Measurements from ENCODE around the gene ARHGEF17. TPM values are rescaled to one million over a fixed set of nuclear protein-coding genes. Genes with fewer than 3 reads are reported as not detected.

Gene ARHGEF17
- total RNA-seq, 4 donors from 2014 or later, result 3.2 to 33.8 (median 17.4) TPM

DNA sequence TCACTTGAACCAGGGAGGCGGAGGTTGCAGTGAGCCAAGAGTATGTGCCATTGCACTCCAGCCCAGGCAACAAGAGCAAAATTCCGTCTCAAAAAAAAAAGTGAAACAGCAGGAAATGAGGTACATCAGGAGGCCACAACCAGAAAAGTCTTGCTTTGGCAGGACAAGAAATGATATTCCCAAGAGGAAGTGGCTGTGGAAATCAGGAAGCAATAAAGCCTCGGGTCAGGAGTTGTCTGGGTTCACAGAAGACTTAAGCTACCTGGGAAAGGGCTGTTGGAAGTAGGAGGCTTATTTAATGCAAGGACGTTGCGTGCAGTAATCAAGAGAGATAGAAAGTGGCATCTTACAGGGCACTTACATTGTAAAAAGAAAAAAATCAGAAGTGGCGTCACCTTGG lies 58.9 kb downstream of the ARHGEF17 start:
- Histone ChIP-seq H3K27me3 (no peaks in the 10 kb centered on the region), H3K27ac (peak overlapping the region in 1 of 4 donors; percentile 66), H3K4me3 (no peak overlapping the region), H3K9me3 (no peaks in the 10 kb centered on the region), H3K36me3 (peaks cover 0 to 23% (median 0%) of the 10 kb centered on the region in 3 donors), H3K4me1 (peaks cover 0 to 12% (median 5%) of the 10 kb centered on the region in 4 donors)
- DNase-seq, result no peak
- TF ChIP-seq, protein P1, sequence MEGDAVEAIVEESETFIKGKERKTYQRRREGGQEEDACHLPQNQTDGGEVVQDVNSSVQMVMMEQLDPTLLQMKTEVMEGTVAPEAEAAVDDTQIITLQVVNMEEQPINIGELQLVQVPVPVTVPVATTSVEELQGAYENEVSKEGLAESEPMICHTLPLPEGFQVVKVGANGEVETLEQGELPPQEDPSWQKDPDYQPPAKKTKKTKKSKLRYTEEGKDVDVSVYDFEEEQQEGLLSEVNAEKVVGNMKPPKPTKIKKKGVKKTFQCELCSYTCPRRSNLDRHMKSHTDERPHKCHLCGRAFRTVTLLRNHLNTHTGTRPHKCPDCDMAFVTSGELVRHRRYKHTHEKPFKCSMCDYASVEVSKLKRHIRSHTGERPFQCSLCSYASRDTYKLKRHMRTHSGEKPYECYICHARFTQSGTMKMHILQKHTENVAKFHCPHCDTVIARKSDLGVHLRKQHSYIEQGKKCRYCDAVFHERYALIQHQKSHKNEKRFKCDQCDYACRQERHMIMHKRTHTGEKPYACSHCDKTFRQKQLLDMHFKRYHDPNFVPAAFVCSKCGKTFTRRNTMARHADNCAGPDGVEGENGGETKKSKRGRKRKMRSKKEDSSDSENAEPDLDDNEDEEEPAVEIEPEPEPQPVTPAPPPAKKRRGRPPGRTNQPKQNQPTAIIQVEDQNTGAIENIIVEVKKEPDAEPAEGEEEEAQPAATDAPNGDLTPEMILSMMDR (IDR thresholded peaks at IDR 0.05), result no peak
- TF ChIP-seq POLR2A (IDR thresholded peaks at IDR 0.05), result no peak

DNA sequence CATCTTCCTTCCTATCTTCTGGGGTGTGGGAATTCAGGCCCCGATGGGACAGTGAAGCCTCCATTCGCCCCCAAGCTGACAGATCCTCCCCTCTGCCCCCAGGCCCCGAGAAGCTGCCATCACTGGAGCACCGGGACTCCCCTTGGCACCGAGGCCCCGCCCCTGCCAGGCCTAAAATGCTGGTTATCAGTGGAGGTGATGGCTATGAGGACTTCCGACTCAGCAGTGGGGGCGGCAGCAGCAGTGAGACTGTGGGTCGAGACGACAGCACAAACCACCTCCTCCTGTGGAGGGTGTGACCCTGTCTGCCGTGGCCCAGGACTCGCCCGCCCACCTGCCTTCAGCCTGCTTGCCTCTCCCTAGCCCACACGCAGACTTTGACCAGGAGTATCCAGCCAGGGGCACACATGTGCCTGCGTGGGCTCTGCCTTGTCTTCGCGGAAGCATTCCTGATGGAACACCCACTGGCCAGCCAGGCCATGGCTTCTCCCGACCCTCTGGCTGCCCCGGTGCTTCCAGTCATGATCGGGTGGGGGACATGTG lies 59.5 kb downstream of the ARHGEF17 start:
- no peaks in the 10 kb centered on the region for H3K27me3 ChIP-seq
- H3K4me3 ChIP-seq, result no peak overlapping the region
- peaks cover 0 to 19% (median 0%) of the 10 kb centered on the region in 3 donors for H3K36me3 ChIP-seq
- H3K4me1 ChIP-seq, result peaks cover 0 to 12% (median 8%) of the 10 kb centered on the region in 4 donors
- no peak overlapping the region for H3K27ac ChIP-seq
- H3K9me3 ChIP-seq, result no peaks in the 10 kb centered on the region
- TF ChIP-seq POLR2A (IDR thresholded peaks at IDR 0.05), result no peak
- TF ChIP-seq, protein P1 (IDR thresholded peaks at IDR 0.05), result no peak
- DNase-seq, result no peak

DNA sequence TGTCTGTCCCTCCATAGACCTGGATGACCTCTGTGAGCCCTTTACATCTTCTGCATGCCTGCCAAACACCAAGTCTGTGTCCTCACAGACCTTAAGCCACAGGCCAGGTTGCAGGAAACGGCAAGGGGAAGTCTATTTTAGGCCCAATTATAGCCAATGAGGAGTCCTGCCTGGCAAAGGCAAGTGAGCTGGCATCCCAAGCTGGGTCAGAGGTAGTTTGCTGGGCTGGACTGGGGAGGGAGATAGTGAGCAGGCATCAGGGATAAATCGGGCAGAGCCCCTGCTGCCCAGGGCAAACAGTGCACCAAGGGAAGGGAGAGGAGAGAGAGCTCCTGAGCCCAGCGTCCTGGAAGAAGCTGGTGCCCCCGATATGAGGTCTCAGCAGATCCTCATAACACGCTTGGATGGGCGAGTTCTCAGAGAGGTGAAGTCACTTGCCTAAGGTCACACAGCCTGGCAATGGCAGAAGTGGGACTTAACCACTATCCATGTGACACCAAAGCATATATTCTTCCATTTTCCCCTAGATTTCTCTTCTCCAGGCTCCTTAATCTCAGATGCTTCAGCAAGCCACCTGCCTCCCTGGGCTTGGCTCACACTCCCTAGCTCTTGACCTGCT lies 64.4 kb downstream of the ARHGEF17 start:
- peaks cover 0 to 15% (median 8%) of the 10 kb centered on the region in 4 donors for H3K4me1 ChIP-seq
- no peak for TF ChIP-seq POLR2A (IDR thresholded peaks at IDR 0.05)
- TF ChIP-seq, protein P1 (IDR thresholded peaks at IDR 0.05), result no peak
- DNase-seq, result no peak
- no peak overlapping the region for H3K4me3 ChIP-seq
- no peaks in the 10 kb centered on the region for H3K36me3 ChIP-seq
- no peaks in the 10 kb centered on the region for H3K9me3 ChIP-seq
- peak overlapping the region in 1 of 4 donors; percentile 10 for H3K27ac ChIP-seq
- no peaks in the 10 kb centered on the region for H3K27me3 ChIP-seq

DNA sequence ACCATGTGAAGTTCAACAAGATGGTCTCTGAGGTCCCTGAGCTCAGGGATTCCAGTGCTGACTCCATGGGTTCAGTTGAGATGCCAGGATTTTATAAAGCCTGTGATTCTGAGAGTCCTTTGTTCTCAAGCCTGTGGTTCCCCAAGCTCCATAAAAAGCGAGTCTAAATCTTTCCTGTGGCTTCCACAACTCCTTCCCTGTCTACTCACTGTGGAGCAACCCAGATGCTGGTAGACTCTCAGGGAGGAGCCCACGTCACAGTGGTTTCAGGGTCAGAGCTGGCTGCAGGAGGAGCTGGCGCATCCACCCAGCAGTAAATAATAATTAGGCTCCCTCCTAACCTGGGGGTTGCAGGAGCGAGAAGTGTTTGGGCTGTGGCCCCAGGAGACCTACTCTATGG lies 66.1 kb downstream of the ARHGEF17 start:
- DNase-seq, result no peak
- no peak overlapping the region for H3K4me3 ChIP-seq
- H3K4me1 ChIP-seq, result peaks cover 0 to 19% (median 11%) of the 10 kb centered on the region in 4 donors
- H3K36me3 ChIP-seq, result no peaks in the 10 kb centered on the region
- no peak overlapping the region for H3K27ac ChIP-seq
- no peaks in the 10 kb centered on the region for H3K27me3 ChIP-seq
- H3K9me3 ChIP-seq, result no peaks in the 10 kb centered on the region
- TF ChIP-seq POLR2A (IDR thresholded peaks at IDR 0.05), result no peak
- TF ChIP-seq, protein P1 (IDR thresholded peaks at IDR 0.05), result no peak

GRCh38 chr11:73375830-73376159 lies 67.7 kb downstream of the ARHGEF17 start:
- peak overlapping the region; percentile 65 to 99 (median 86) for H3K4me3 ChIP-seq
- H3K36me3 ChIP-seq, result no peaks in the 10 kb centered on the region
- H3K27me3 ChIP-seq, result no peaks in the 10 kb centered on the region
- H3K27ac ChIP-seq, result peak overlapping the region; percentile 82 to 99 (median 89)
- DNase-seq, result no peak
- H3K4me1 ChIP-seq, result peaks cover 0 to 34% (median 14%) of the 10 kb centered on the region in 4 donors
- no peaks in the 10 kb centered on the region for H3K9me3 ChIP-seq
- TF ChIP-seq, protein P1 (IDR thresholded peaks at IDR 0.05), result no peak
- TF ChIP-seq POLR2A (IDR thresholded peaks at IDR 0.05), result no peak

Data from Peyer's patch (tissue), 4 donors.